22Rv1 (cell line): ENCODE results near the gene CDKL2.

Experiments used
- ZFX ChIP-seq: fragments of 450-650 bp; IDR thresholded peaks from 2 replicates; pipeline ENCODE4 v1.6.1; 2017; ENCODE audit warnings: antibody characterized with exemption, borderline replicate concordance
- TF ChIP-seq, protein P1 (sequence below): fragments of 450-650 bp; IDR thresholded peaks from 2 replicates; pipeline ENCODE4 v1.5.1; 2017; ENCODE audit warnings: mild to moderate bottlenecking

DNA sequence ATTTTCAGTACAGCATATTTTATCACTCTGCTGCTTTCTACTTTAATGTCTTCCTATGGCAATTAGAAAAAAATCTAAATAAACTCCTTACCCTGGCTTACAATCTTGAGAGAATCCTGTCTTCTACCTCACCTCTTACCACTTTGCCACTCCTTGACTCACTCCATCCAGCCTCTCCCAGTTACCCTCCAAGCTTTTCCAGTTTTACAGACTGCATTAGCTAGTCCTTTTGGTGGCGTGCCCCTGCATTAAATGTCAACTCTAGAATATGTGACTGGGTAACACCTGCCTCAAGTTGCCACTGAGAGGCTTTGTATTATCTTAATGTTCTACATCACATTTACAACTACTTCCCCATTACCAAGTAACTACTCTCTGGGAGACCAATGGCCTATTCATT, 7.5 kb upstream of the CDKL2 start:
- TF ChIP-seq, protein P1, sequence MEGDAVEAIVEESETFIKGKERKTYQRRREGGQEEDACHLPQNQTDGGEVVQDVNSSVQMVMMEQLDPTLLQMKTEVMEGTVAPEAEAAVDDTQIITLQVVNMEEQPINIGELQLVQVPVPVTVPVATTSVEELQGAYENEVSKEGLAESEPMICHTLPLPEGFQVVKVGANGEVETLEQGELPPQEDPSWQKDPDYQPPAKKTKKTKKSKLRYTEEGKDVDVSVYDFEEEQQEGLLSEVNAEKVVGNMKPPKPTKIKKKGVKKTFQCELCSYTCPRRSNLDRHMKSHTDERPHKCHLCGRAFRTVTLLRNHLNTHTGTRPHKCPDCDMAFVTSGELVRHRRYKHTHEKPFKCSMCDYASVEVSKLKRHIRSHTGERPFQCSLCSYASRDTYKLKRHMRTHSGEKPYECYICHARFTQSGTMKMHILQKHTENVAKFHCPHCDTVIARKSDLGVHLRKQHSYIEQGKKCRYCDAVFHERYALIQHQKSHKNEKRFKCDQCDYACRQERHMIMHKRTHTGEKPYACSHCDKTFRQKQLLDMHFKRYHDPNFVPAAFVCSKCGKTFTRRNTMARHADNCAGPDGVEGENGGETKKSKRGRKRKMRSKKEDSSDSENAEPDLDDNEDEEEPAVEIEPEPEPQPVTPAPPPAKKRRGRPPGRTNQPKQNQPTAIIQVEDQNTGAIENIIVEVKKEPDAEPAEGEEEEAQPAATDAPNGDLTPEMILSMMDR = no peak
- no peak for TF ChIP-seq ZFX
